Mesenchymal stem cell (in vitro differentiated cells and primary cell): ENCODE data around the gene TMEM117.
"Not testable (repeated sequence)": the region's sequence is repeated elsewhere in the genome, so short reads cannot be mapped to it uniquely, and the experiment has no call there.

Source experiments
- DNase-seq: peaks from one replicate; pipeline ENCODE4 v3.0.0-alpha.2; 2013
- H2AFZ ChIP-seq: one replicate; pipeline ENCODE4 v1.6.1; 2013; ENCODE audit warnings: low read depth, mild to moderate bottlenecking, control low read depth, inconsistent platforms, low read length, moderate library complexity
- H2AK5ac ChIP-seq: 2 replicates; pipeline ENCODE4 v1.6.1; 2013; ENCODE audit warnings: low read length, moderate library complexity, mild to moderate bottlenecking, inconsistent platforms; ENCODE audit not compliant: severe bottlenecking
- H2BK120ac ChIP-seq: one replicate; pipeline ENCODE4 v1.6.1; 2013; ENCODE audit warnings: low read depth, mild to moderate bottlenecking, inconsistent platforms, low read length, moderate library complexity
- H2BK12ac ChIP-seq, 2 experiments: one replicate each; pipeline ENCODE4 v1.6.1; 2013; ENCODE audit warnings: inconsistent platforms in 2 of 2, low read length in 2 of 2, mild to moderate bottlenecking in 2 of 2, moderate library complexity in 2 of 2, control low read depth in 1 of 2
- H2BK15ac ChIP-seq: one replicate; pipeline ENCODE4 v1.6.1; 2013; ENCODE audit warnings: mild to moderate bottlenecking, low read depth, inconsistent platforms; ENCODE audit not compliant: poor library complexity, severe bottlenecking
- H2BK5ac ChIP-seq: 2 replicates; pipeline ENCODE4 v1.6.1; 2013; ENCODE audit warnings: low read depth, mild to moderate bottlenecking, low read length, control low read depth, inconsistent platforms; ENCODE audit not compliant: poor library complexity, severe bottlenecking
- H3K14ac ChIP-seq, 2 experiments: one replicate each; pipeline ENCODE4 v1.6.1; 2013; ENCODE audit warnings: inconsistent platforms in 2 of 2, low read length in 2 of 2, control low read depth in 1 of 2, mild to moderate bottlenecking in 1 of 2, moderate library complexity in 1 of 2
- H3K18ac ChIP-seq, 2 experiments: one replicate each; pipeline ENCODE4 v1.6.1; 2013; ENCODE audit warnings: inconsistent platforms in 2 of 2, low read length in 2 of 2, control low read depth in 1 of 2, low read depth in 1 of 2, mild to moderate bottlenecking in 1 of 2
- H3K23ac ChIP-seq, 2 experiments: one replicate each; pipeline ENCODE4 v1.6.1; 2013; ENCODE audit warnings: inconsistent platforms in 2 of 2, low read length in 2 of 2, mild to moderate bottlenecking in 2 of 2, moderate library complexity in 2 of 2, control low read depth in 1 of 2
- H3K27ac ChIP-seq: 2 replicates; pipeline ENCODE4 v1.5.1; 2013; ENCODE audit warnings: mild to moderate bottlenecking, moderate library complexity, low read length, control low read depth, inconsistent platforms; ENCODE audit not compliant: poor library complexity, severe bottlenecking
- H3K27me3 ChIP-seq, 2 experiments: 2 replicates each; pipeline versions ENCODE4 v1.6.1 to v1.7.0; 2013; ENCODE audit warnings: low read length in 2 of 2, mild to moderate bottlenecking in 2 of 2, moderate library complexity in 2 of 2, control low read depth in 1 of 2, inconsistent platforms in 1 of 2; ENCODE audit not compliant: control insufficient read depth in 1 of 2, insufficient read depth in 1 of 2
- H3K36me3 ChIP-seq, 2 experiments: 2 replicates each; pipeline versions ENCODE4 v1.6.1 to v1.7.0; 2013; ENCODE audit warnings: low read length in 2 of 2, control low read depth in 1 of 2, inconsistent platforms in 1 of 2, low read depth in 1 of 2, mild to moderate bottlenecking in 1 of 2; ENCODE audit not compliant: insufficient read depth in 2 of 2, control insufficient read depth in 1 of 2
- H3K4ac ChIP-seq, 2 experiments: one replicate each; pipeline ENCODE4 v1.6.1; 2013; ENCODE audit warnings: inconsistent platforms in 2 of 2, low read length in 2 of 2, mild to moderate bottlenecking in 2 of 2, moderate library complexity in 2 of 2, control low read depth in 1 of 2, low read depth in 1 of 2
- H3K4me1 ChIP-seq: 2 replicates; pipeline ENCODE4 v1.6.1; 2013; ENCODE audit warnings: low read depth, low read length, control low read depth; ENCODE audit not compliant: control insufficient read depth, insufficient read depth
- H3K4me2 ChIP-seq: 2 replicates; pipeline ENCODE4 v1.6.1; 2013; ENCODE audit warnings: low read length, mild to moderate bottlenecking, inconsistent platforms; ENCODE audit not compliant: poor library complexity, severe bottlenecking
- H3K4me3 ChIP-seq, 2 experiments: 2 replicates each; pipeline versions ENCODE4 v1.5.1 to v1.7.0; 2013; ENCODE audit warnings: low read length in 2 of 2, mild to moderate bottlenecking in 2 of 2, control low read depth in 1 of 2, low read depth in 1 of 2; ENCODE audit not compliant: insufficient read depth in 1 of 2
- H3K79me1 ChIP-seq: replicated peaks from 2 replicates; pipeline ENCODE4 v1.6.1; 2013; ENCODE audit warnings: mild to moderate bottlenecking, control low read depth, low read length, inconsistent platforms; ENCODE audit not compliant: poor library complexity, severe bottlenecking
- H3K9ac ChIP-seq: 2 replicates; pipeline ENCODE4 v1.7.0; 2013; ENCODE audit warnings: mild to moderate bottlenecking, low read length, moderate library complexity
- H3K9me3 ChIP-seq: 2 replicates; pipeline ENCODE4 v1.7.0; 2013; ENCODE audit warnings: mild to moderate bottlenecking, low read length; ENCODE audit not compliant: control insufficient read depth
- H4K8ac ChIP-seq: one replicate; pipeline ENCODE4 v1.6.1; 2013; ENCODE audit warnings: inconsistent platforms, mild to moderate bottlenecking, low read length, moderate library complexity
- H4K91ac ChIP-seq: one replicate; pipeline ENCODE4 v1.6.1; 2013; ENCODE audit warnings: mild to moderate bottlenecking, low read length, inconsistent platforms
- WGBS: methylation state at CpG from one replicate; pipeline ENCODE4 v1.1.7; 2013; ENCODE audit warnings: mixed read lengths; 5-methylcytosine and 5-hydroxymethylcytosine counted together

The TMEM117 gene

DNA sequence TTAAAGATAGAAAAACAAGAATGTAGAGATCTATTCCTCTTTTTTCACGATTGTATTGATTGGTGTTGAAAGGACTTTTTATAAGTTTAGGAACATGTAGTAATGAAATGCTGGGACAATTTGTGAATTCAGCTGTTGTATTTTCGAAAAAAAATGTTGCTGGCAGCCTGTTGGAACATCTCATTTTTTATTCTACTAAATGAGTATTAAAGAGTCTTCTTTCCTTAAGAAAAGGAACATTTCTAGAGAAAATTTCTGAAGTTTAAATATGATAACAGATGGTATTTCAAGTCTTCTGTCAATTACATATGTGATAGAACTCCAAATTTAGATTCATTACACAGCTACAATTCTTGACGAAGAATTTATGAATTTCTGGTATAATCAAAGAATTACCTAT lies 189.6 kb downstream of the TMEM117 start:
- Histone ChIP-seq H3K79me1 (no peaks in the 10 kb centered on the region), H3K18ac (no peak overlapping the region), H3K27me3 (no peaks in the 10 kb centered on the region), H3K9me3 (no peaks in the 10 kb centered on the region), H2AK5ac (no peak overlapping the region), H3K36me3 (no peaks in the 10 kb centered on the region), H3K4me2 (no peak overlapping the region), H2BK120ac (no peak overlapping the region), H4K8ac (no peak overlapping the region), H2AFZ (no peak overlapping the region), H3K14ac (no peak overlapping the region), H2BK5ac (no peak overlapping the region), H3K27ac (no peak overlapping the region), H3K23ac (no peak overlapping the region), H3K4ac (no peak overlapping the region), H4K91ac (no peak overlapping the region), H3K4me3 (no peak overlapping the region), H3K4me1 (no peaks in the 10 kb centered on the region), H3K9ac (no peak overlapping the region), H2BK15ac (no peak overlapping the region), H2BK12ac (no peak overlapping the region)
- WGBS, result 80% methylated on average over 2 of the region's 3 CpGs
- no peak for DNase-seq

DNA sequence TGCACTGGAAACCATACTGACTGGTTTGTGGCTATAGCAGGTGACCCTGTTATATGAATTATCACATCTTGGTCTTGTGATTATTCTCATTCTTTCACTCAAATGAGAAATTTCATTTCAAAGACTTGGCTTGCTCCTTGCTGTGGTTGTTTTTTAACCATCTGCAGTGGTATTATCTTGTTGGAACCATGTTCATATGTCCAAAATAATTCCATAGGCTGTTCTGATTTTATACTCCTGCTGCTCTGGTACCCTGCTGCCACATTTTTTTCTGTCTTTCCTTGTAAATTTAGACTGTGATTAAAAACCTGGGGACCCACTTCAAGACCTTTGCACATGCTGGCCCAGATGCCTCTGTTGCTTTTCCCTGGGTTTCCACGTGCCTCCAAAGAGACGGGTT lies 190.2 kb downstream of the TMEM117 start:
- Histone ChIP-seq H3K4me3 (no peak overlapping the region), H3K9ac (no peak overlapping the region), H3K4me2 (no peak overlapping the region), H4K8ac (no peak overlapping the region), H2BK15ac (no peak overlapping the region), H3K27me3 (no peaks in the 10 kb centered on the region), H2BK120ac (no peak overlapping the region), H3K14ac (no peak overlapping the region), H4K91ac (no peak overlapping the region), H2BK12ac (no peak overlapping the region), H2AK5ac (no peak overlapping the region), H3K9me3 (peaks cover 1% of the 10 kb centered on the region), H3K27ac (no peak overlapping the region), H3K23ac (no peak overlapping the region), H3K18ac (no peak overlapping the region), H3K79me1 (no peaks in the 10 kb centered on the region), H3K4ac (no peak overlapping the region), H2BK5ac (no peak overlapping the region), H2AFZ (no peak overlapping the region), H3K36me3 (no peaks in the 10 kb centered on the region), H3K4me1 (no peaks in the 10 kb centered on the region)
- DNase-seq, result no peak
- WGBS, result 86% methylated on average over 2 of the region's 2 CpGs

DNA sequence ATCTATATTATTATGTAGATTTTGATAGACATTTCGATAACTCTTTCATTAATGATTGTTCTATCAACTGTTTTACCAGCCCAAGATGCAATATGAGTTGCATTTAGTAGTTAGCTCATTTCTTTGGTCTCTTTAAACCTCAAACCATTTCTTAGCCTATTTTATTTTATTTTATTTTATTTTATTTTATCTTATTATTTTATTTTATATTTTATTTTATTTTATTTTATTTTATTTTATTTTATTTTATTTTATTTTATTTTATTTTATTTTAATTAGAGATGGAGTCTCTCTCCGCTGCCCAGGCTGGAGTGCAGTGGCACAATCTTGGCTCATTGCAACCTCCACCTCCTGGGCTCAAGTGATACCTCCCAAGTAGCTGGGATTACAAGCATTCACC lies 191.0 kb downstream of the TMEM117 start:
- H4K8ac ChIP-seq, H3K23ac ChIP-seq, H3K4me3 ChIP-seq, H3K27me3 ChIP-seq, H3K4me1 ChIP-seq, H2BK5ac ChIP-seq, H3K18ac ChIP-seq, DNase-seq, H3K36me3 ChIP-seq, H4K91ac ChIP-seq, H3K79me1 ChIP-seq, H2AFZ ChIP-seq, H2BK120ac ChIP-seq, H2BK12ac ChIP-seq, H3K4me2 ChIP-seq, H2AK5ac ChIP-seq, H3K9ac ChIP-seq, H3K4ac ChIP-seq, H3K14ac ChIP-seq, H3K27ac ChIP-seq, H2BK15ac ChIP-seq: not testable (repeated sequence)
- H3K9me3 ChIP-seq, result peaks cover 10% of the 10 kb centered on the region
- WGBS, result 100% methylated on average over 1 of the region's 2 CpGs

DNA sequence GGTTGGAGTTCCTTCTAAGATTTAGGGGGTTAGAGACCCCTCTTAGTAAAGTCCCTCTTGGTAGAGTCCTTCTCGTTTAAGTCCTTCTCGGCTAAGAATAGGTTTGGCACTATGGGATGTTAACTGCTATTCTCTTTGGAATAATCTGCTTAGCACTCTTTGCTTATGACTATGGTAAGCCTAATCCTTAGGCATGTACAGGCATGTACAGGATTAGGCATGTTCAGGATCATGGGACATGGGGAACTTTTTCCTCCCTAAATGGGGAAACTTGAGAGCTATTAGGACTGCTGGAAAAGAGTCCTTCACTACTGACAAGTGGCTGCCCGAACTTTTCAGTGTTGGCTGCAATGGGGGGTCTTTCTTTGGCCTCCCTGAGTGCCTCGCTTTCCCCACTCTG lies 193.3 kb downstream of the TMEM117 start:
- no peak overlapping the region for H2BK120ac ChIP-seq
- H3K4me2 ChIP-seq, result no peak overlapping the region
- no peaks in the 10 kb centered on the region for H3K4me1 ChIP-seq

More for the DNA sequence above, 193.3 kb downstream of the TMEM117 start:
- no peak overlapping the region for H4K8ac ChIP-seq
- H3K27me3 ChIP-seq, result no peaks in the 10 kb centered on the region
- no peak overlapping the region for H2AK5ac ChIP-seq
- no peak overlapping the region for H3K9ac ChIP-seq
- H3K23ac ChIP-seq, result no peak overlapping the region
- H2BK15ac ChIP-seq, result no peak overlapping the region
- no peak overlapping the region for H2BK5ac ChIP-seq
- H3K14ac ChIP-seq, result no peak overlapping the region
- no peak overlapping the region for H3K18ac ChIP-seq
- no peak overlapping the region for H3K4ac ChIP-seq
- H3K79me1 ChIP-seq, result no peaks in the 10 kb centered on the region
- 94% methylated on average over 3 of the region's 4 CpGs for WGBS
- no peak overlapping the region for H3K27ac ChIP-seq
- H2AFZ ChIP-seq, result no peak overlapping the region
- no peak overlapping the region for H4K91ac ChIP-seq
- H3K4me3 ChIP-seq, result no peak overlapping the region
- no peak for DNase-seq
- no peak overlapping the region for H2BK12ac ChIP-seq
- peaks cover 10% of the 10 kb centered on the region for H3K9me3 ChIP-seq
- no peaks in the 10 kb centered on the region for H3K36me3 ChIP-seq
